ENCODE results near the gene COPG1. TPM values are rescaled to one million over a fixed set of nuclear protein-coding genes. Genes with fewer than 3 reads are reported as not detected.
"Not testable (repeated sequence)": the region's sequence is repeated elsewhere in the genome, so short reads cannot be mapped to it uniquely, and the experiment has no call there.

The COPG1 gene
- total and polyA plus RNA-seq, 2 of the 13 experiments (the other 11 are each of a cell fraction or from before 2014, with no cell fraction given) = 98.6 to 166 TPM

GRCh38 chr3:129224387-129224786 is 25.0 kb upstream of the COPG1 start:
- in situ Hi-C loops (cut with HindIII; ENCODE audit: extremely low pct_ligation_motif_present, low pct_unique_long_range_greater_than_20kb); DNase-seq (ENCODE audit: low spot score); ATAC-seq; H4K20me1 ChIP-seq (ENCODE audit: insufficient read depth, low read length); BruUV-seq (replicated peaks); H3K9me3 ChIP-seq (ENCODE audit: low read length); H3K36me3 ChIP-seq (replicated peaks in 1 of 2; ENCODE audit: control insufficient read depth in 1 of 2, insufficient read depth in 2 of 2, low read length in 2 of 2); intact Hi-C loops (cut with micrococcal nuclease; ENCODE audit: unreplicated experiment); H3K79me2 ChIP-seq (ENCODE audit: insufficient read depth, low read length); FAIRE-seq; H3K27me3 ChIP-seq (ENCODE audit: control insufficient read depth in 1 of 2, insufficient read depth in 2 of 2, low read length in 2 of 2); H2AFZ ChIP-seq (ENCODE audit: low read length); TF ChIP-seq ZBTB40 (CRISPR knock-in tag; IDR thresholded peaks at IDR 0.05): not testable (repeated sequence)
- Histone ChIP-seq H3K4me2 (ENCODE audit: low read depth, low read length) (peak overlapping the region; percentile 99), H3K4me1 (ENCODE audit: insufficient read depth, low read length) (peaks cover 53% of the 10 kb centered on the region), H3K27ac (ENCODE audit: extremely low read length, insufficient read depth, low read length) (peak overlapping the region; percentile 91), H3K4me3 (replicated peaks in 1 of 3; ENCODE audit: insufficient read depth in 1 of 3, low read depth in 2 of 3, low read length in 3 of 3) (peak overlapping the region in 2 of 3 experiments; percentile 48 to 67; a peak in 4 of 6 replicates), H3K9ac (ENCODE audit: insufficient read depth, low read depth, low read length) (peak overlapping the region; percentile 23; the same call in 1 of the 2 replicates)
- 11% methylated on average over 1 of the region's 1 CpG for WGBS (ENCODE audit: low lambda C conversion rate)
- ChIA-PET POLR2A (interaction anchor here (0.7 to 2.0 kb wide), 15 partner anchors 11 to 345 kb away, joined by 3 to 16 read pairs (median 5); partner anchors contain the start of genes ACAD9, CNBP, COPG1 and HMCES), CTCF (ENCODE audit: low intra/inter-chr PET ratio, low total read pairs) (interaction anchor here (0.7 kb wide), 1 partner anchor 21 kb away, joined by 7 read pairs; no protein-coding TSS in a partner anchor)
- TF ChIP-seq ZBTB40 (IDR thresholded peaks at IDR 0.05) (peak; percentile 51; the same call in 1 of the 2 replicates), ZNF770 (CRISPR knock-in tag; IDR thresholded peaks at IDR 0.05) (peak; percentile 52; the same call in 1 of the 2 replicates)
